SU-DHL-6 (cell line): ENCODE results near the gene SLC43A2.
"Not testable (repeated sequence)": the region's sequence is repeated elsewhere in the genome, so short reads cannot be mapped to it uniquely, and the experiment has no call there.

Experiments
- H2AFZ ChIP-seq: fragments of 200-600 bp; sonication (generic); 2 replicates; pipeline ENCODE4 v1.6.1; 2014; ENCODE audit warnings: low read depth, mild to moderate bottlenecking, moderate library complexity, mixed read lengths, antibody characterized with exemption, low read length; ENCODE audit not compliant: severe bottlenecking
- H3F3A ChIP-seq: fragments of 200-600 bp; shearing (Covaris generic); 2 replicates; pipeline ENCODE4 v1.6.0; 2016; ENCODE audit warnings: antibody characterized with exemption, mild to moderate bottlenecking; ENCODE audit not compliant: insufficient read depth
- H3K27ac ChIP-seq: fragments of 200-600 bp; sonication (generic); 2 replicates; pipeline ENCODE4 v1.5.1; 2016; ENCODE audit warnings: low read depth, mild to moderate bottlenecking, low read length, moderate library complexity, mixed read lengths
- H3K27me3 ChIP-seq: fragments of 200-600 bp; sonication (generic), shearing (Covaris generic); 2 replicates; pipeline ENCODE4 v1.6.0; 2014; ENCODE audit warnings: mild to moderate bottlenecking, low read length
- H3K36me3 ChIP-seq: fragments of 200-600 bp; sonication (generic); 2 replicates; pipeline ENCODE4 v1.6.1; 2014; ENCODE audit warnings: mild to moderate bottlenecking, low read length, mixed read lengths
- H3K4me2 ChIP-seq: fragments of 300-600, 200-600 bp; shearing (Covaris generic), sonication (generic); 2 replicates; pipeline ENCODE4 v1.6.0; 2014; ENCODE audit warnings: low read length, low read depth, mild to moderate bottlenecking; ENCODE audit not compliant: poor library complexity, severe bottlenecking
- H3K4me3 ChIP-seq: fragments of 200-600 bp; sonication (generic); 2 replicates; pipeline ENCODE4 v1.5.1; 2014; ENCODE audit warnings: antibody characterized with exemption, low read length, mild to moderate bottlenecking, mixed read lengths; ENCODE audit not compliant: insufficient read depth, poor library complexity, severe bottlenecking
- H3K79me2 ChIP-seq: fragments of 200-600 bp; sonication (generic); 2 replicates; pipeline ENCODE4 v1.6.1; 2014; ENCODE audit warnings: mild to moderate bottlenecking, low read length, moderate library complexity; ENCODE audit not compliant: insufficient read depth
- H3K9ac ChIP-seq: fragments of 200-600 bp; sonication (generic); 2 replicates; pipeline ENCODE4 v1.7.0; 2014; ENCODE audit warnings: mild to moderate bottlenecking, low read length
- H3K9me2 ChIP-seq: fragments of 200-600 bp; sonication (generic); replicated peaks from 2 replicates; pipeline ENCODE4 v1.6.1; 2014; ENCODE audit warnings: low read length; ENCODE audit not compliant: insufficient read depth
- H3K9me3 ChIP-seq: fragments of 200-600 bp; sonication (generic); 2 replicates; pipeline ENCODE4 v1.6.1; 2014; ENCODE audit warnings: low read length, mixed read lengths; ENCODE audit not compliant: insufficient read depth
- H4K20me1 ChIP-seq: fragments of 200-600 bp; sonication (generic); 2 replicates; pipeline ENCODE4 v1.6.1; 2014; ENCODE audit warnings: low read depth, mild to moderate bottlenecking, antibody characterized with exemption, low read length, moderate library complexity, mixed read lengths
- EZH2phosphoT487 ChIP-seq: fragments of 200-600 bp; sonication (generic), shearing (Covaris generic); conservative IDR thresholded peaks from 2 replicates; pipeline ENCODE4 v1.6.1; 2018; ENCODE audit warnings: mild to moderate bottlenecking, antibody characterized with exemption, low read length, moderate library complexity, mixed read lengths
- TF ChIP-seq, protein P1 (sequence below): fragments of 200-600 bp; sonication (generic); IDR thresholded peaks from one replicate; pipeline ENCODE4 v1.5.1; 2017; ENCODE audit warnings: antibody characterized with exemption, mild to moderate bottlenecking, low read length, moderate library complexity; ENCODE audit not compliant: insufficient read depth, poor library complexity, severe bottlenecking

SLC43A2 gene

DNA sequence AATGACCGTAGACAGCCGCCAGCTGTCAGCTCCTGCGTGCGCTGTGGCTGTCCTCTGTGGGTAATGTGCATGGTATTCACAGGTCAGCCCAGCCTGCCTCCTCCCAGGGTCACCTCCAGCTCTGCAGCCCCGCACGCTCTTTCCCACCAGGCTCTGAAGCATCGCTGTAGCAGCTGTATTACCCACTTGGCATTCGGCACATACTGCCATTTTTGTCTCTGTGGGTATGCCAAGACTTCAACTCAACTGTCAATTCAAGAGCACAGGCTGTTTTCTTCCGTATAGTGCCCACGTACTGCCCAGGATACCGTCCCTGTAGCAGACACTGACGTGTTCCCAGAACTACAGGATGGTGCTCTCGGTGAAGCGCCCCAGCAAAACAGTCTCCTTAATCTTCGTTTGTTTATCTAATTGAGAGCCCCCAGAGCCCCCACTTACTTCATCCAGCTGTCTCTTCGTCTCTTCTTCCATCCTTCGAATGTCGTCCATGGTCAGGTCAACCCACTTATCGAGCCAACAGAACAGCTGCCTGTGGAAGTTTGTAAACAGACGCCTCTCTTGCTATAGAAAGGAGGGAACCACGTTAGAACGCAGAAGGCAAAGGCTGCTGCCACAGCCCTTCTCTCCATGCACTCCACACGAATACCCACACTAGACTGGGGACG lies 94.8 kb downstream of the SLC43A2 start:
- Histone ChIP-seq H2AFZ (no peak overlapping the region), H4K20me1 (no peaks in the 10 kb centered on the region), H3F3A (no peaks in the 10 kb centered on the region), H3K27me3 (no peaks in the 10 kb centered on the region), H3K4me3 (no peak overlapping the region), H3K9me3 (no peaks in the 10 kb centered on the region), H3K79me2 (no peaks in the 10 kb centered on the region), H3K4me2 (no peak overlapping the region), H3K36me3 (peaks cover 4% of the 10 kb centered on the region; the same call in 1 of the 2 replicates), H3K9ac (no peak overlapping the region), H3K9me2 (no peaks in the 10 kb centered on the region), H3K27ac (no peak overlapping the region)
- TF ChIP-seq, protein P1, sequence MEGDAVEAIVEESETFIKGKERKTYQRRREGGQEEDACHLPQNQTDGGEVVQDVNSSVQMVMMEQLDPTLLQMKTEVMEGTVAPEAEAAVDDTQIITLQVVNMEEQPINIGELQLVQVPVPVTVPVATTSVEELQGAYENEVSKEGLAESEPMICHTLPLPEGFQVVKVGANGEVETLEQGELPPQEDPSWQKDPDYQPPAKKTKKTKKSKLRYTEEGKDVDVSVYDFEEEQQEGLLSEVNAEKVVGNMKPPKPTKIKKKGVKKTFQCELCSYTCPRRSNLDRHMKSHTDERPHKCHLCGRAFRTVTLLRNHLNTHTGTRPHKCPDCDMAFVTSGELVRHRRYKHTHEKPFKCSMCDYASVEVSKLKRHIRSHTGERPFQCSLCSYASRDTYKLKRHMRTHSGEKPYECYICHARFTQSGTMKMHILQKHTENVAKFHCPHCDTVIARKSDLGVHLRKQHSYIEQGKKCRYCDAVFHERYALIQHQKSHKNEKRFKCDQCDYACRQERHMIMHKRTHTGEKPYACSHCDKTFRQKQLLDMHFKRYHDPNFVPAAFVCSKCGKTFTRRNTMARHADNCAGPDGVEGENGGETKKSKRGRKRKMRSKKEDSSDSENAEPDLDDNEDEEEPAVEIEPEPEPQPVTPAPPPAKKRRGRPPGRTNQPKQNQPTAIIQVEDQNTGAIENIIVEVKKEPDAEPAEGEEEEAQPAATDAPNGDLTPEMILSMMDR: no peak
- no peak for TF ChIP-seq EZH2phosphoT487

DNA sequence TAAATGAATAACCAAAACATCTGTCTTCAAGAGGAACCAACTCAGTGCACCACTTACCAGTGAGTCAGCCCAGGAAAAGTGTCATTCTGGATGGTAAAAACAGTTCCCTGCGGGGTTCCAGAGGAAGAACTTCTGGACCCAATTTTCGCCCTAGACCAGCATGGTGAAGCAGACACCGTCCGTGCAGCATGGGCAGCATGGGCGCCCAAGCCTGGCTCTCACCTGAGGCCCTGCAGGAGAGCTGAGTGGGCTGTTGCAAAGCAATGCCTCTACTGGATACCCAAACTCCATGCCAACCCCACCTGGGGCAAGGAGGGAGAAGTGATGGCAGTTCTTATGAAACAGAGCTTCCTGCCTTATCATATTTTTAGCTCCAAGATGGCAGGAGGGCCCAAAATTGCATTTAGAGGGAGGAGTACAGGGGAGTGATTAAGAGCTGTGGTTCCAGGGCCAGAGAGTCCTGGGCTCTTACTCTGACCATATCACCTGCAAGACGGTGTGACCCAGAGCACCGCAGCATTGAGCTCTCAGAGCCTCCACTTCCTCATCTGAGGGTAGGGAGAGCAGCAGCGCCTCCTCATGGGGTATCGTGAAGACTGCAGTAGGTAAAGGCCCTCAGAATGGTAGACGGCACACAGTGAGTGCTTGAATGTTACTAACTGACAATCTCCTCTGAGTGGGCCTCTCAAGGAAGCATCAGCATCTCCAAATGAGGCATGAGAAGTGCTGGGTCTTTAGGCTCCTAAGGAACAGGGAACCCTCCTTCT lies 95.6 kb downstream of the SLC43A2 start:
- H3K4me2 ChIP-seq: no peak overlapping the region
- H2AFZ ChIP-seq: no peak overlapping the region
- peaks cover 4% of the 10 kb centered on the region; the same call in 1 of the 2 replicates for H3K36me3 ChIP-seq
- no peaks in the 10 kb centered on the region for H3K9me2 ChIP-seq
- H3K27me3 ChIP-seq: no peaks in the 10 kb centered on the region
- H3K79me2 ChIP-seq: no peaks in the 10 kb centered on the region
- H3K4me3 ChIP-seq: no peak overlapping the region
- TF ChIP-seq EZH2phosphoT487: no peak
- TF ChIP-seq, protein P1: peak; percentile 37
- H3F3A ChIP-seq: no peaks in the 10 kb centered on the region
- H3K9ac ChIP-seq: no peak overlapping the region
- H4K20me1 ChIP-seq: no peaks in the 10 kb centered on the region
- H3K9me3 ChIP-seq: no peaks in the 10 kb centered on the region
- no peak overlapping the region for H3K27ac ChIP-seq

DNA sequence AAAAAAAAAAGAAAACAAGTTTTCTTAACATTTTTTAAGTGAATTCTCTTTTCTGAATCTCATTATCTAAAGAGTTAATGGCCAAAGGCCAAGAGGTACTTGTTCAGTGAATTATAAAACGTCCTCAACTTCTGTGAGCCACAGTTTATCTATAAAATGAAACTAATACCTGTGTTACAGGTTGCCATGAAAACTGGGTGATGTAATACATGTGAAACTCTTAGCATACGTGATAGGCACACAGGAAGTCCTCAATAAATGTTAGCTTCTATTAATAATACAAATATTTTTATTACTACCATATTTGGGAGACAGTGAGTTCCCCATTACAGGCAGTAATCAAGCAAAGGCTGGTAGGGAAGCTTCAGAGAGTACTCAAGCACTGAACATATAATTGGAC lies 98.8 kb downstream of the SLC43A2 start:
- Histone ChIP-seq H3K4me2 (no peak overlapping the region), H3K9ac (no peak overlapping the region), H3K27ac (no peak overlapping the region), H2AFZ (no peak overlapping the region), H3K4me3 (no peak overlapping the region), H4K20me1 (no peaks in the 10 kb centered on the region), H3K27me3 (no peaks in the 10 kb centered on the region), H3F3A (no peaks in the 10 kb centered on the region), H3K9me3 (no peaks in the 10 kb centered on the region), H3K36me3 (peaks cover 4% of the 10 kb centered on the region; the same call in 1 of the 2 replicates), H3K79me2 (no peaks in the 10 kb centered on the region), H3K9me2 (no peaks in the 10 kb centered on the region)
- TF ChIP-seq, protein P1: no peak
- no peak for TF ChIP-seq EZH2phosphoT487

DNA sequence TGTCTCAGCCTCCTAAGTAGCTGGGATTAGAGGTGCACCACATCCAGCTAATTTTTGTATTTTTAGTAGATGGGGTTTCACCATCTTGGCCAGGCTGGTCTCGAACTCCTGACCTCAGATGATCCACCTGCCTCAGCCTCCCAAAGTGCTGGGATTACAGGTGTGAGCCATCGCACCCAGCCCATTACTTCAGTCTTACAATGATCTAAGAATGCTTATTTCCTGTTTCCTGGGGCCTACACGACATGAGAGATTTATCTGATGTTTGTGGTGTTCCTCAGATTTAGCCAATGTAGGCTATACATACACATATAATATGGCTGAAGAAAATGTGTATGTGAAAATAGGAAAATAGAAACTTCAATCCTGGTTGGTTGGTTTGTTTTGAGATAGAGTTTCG lies 101.8 kb downstream of the SLC43A2 start:
- H3K9ac ChIP-seq, H3F3A ChIP-seq, H2AFZ ChIP-seq, H4K20me1 ChIP-seq, H3K36me3 ChIP-seq, H3K4me2 ChIP-seq, H3K79me2 ChIP-seq, H3K4me3 ChIP-seq, H3K9me2 ChIP-seq, H3K27ac ChIP-seq, H3K27me3 ChIP-seq, H3K9me3 ChIP-seq: not testable (repeated sequence)
